Suprapubic skin (tissue), 3 donors: Measurements from ENCODE around the gene FOXA3.

Experiments used
- CTCF ChIP-seq, 2 donors: fragments of 200-600 bp in 1 of 2; fragments of 450-650 bp in 1 of 2; sonication (generic) in 1 of 2; IDR thresholded peaks; one replicate each; pipeline ENCODE4 v1.5.1; 2016 to 2019; ENCODE audit warnings: antibody characterized with exemption in 2 of 2, mild to moderate bottlenecking in 1 of 2, moderate library complexity in 1 of 2
- POLR2A ChIP-seq, 2 donors: fragments of 450-650 bp; IDR thresholded peaks; one replicate each; pipeline ENCODE4 v1.6.1; 2017; ENCODE audit warnings: antibody characterized with exemption in 2 of 2, mild to moderate bottlenecking in 2 of 2, moderate library complexity in 2 of 2

GRCh38 chr19:45897261-45897812 is 33.2 kb downstream of the FOXA3 start:
- TF ChIP-seq CTCF (IDR thresholded peaks at IDR 0.05) (no peak), POLR2A (IDR thresholded peaks at IDR 0.05) (no peak)
